NCI-H146 treated with DMSO at 0.1 percent for 48 hours (cell line): ENCODE data around the gene CHST1.
A peak's percentile ranks its signal among the peaks of the same experiment; 100 is the strongest.

Experiments
- DNase-seq: peaks from one replicate; lab custom pipeline; 2025; ENCODE audit not compliant: unreplicated experiment; lab: John Stamatoyannopoulos, UW

The CHST1 gene

GRCh38 chr11:45674481-45675190 is 9.2 kb upstream of the CHST1 start:
- DNase-seq: no peak

DNA sequence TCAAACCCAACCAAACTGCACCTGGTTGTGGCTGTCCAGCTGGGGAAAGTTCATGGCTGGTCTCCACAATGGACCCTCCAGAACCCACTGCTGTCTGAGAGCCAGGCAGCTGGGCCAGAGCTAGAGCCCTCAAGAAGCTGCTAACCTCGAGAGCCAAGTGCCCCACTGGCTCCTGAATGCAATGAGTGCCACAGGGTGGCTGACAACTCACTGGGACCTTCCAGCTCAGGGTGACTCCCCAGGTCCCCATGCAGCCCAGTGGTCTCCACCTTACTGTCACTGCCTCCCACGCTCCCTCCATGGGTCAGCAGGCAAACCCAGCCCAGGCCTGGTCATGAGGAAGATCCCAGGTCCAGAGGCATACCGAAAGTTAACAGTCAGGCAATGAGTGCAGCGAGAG is 8.0 kb upstream of the CHST1 start:
- no peak for DNase-seq

DNA sequence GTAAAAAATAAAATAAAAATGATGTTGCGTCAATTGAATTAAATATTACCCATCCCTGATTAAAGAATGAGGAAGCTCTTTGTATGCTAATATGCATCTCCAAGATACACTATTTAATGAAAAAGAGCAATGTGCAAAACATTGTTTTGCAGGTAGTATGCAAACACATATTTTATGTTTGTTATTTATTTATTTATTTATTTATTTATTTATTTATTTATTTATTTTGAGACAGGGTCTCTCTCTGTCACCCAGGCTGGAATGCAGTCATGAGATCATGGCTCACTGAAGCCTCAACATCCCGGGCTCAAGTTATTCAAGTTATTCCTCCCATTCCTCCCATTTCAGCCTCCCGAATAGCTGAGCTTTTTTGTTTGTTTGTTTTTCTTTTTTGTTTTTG is 7.2 kb upstream of the CHST1 start:
- no peak for DNase-seq

DNA sequence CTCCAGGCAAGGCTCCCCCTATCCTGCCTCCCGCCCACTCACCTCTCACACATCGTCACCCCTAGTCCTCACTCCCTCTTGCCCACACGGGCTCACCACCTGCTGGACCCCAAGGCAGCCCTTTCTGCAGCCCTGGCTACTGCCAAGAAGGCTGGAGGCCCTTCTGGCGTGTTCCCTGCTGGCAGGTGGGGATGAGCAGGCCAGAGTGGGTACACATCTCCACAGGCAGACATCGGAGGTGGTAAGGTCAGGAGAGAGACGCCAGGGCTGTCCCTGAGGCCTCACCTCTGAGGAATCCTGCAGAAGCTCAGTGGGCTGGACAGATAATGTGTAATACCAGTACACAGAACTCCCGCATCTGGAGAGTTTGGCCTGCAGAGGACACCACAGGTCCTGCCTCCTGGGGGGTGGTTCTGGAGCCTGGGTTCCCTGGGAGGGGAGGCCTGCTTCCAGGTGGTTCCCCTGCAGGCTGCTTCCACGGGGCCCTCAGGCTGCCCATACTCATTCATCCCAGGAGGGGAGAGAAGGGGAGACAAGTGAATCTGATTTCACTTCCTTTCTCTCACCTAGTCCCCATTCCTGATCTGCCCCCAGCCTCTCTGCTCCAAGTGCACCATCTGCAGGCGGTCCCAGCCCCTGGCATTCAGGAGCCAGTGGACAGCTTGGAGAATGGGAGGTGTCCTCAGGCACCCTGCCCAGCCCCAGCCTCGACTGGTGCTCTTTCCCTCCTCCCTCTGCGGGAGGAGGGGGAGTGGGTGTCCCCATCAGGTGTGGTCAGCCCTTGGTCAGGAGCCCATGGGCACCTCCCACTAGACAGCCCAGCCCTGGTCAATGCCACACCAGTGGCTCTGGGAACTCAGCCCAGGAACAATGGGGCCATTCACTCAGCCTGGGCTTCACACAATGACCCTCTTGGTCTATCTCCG is 6.1 kb upstream of the CHST1 start:
- no peak for DNase-seq

- no peak for DNase-seq
Measured at GRCh38 chr11:45670386-45671135, 5.1 kb upstream of the CHST1 start.

GRCh38 chr11:45669956-45670355 is 4.5 kb upstream of the CHST1 start:
- no peak for DNase-seq

DNA sequence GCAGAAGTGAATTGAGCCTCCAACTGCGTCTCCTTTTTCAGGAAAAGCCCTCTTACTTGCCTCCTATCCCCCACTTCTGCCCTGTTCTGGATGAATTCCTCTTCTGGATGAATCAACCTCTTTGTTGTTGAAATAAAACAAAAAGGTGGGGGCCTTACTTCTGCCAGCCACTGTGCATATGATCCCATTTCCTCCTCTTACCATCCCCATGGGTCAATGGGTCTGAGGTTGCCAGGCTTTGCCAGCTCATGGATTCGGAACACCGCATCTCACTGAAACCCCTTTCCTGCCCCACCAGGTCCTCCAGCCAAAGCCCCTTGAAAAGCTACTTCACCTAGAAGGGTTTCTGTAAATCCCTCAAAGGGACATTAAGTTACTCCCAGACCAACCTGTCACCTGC is 3.7 kb upstream of the CHST1 start:
- DNase-seq: no peak

DNA sequence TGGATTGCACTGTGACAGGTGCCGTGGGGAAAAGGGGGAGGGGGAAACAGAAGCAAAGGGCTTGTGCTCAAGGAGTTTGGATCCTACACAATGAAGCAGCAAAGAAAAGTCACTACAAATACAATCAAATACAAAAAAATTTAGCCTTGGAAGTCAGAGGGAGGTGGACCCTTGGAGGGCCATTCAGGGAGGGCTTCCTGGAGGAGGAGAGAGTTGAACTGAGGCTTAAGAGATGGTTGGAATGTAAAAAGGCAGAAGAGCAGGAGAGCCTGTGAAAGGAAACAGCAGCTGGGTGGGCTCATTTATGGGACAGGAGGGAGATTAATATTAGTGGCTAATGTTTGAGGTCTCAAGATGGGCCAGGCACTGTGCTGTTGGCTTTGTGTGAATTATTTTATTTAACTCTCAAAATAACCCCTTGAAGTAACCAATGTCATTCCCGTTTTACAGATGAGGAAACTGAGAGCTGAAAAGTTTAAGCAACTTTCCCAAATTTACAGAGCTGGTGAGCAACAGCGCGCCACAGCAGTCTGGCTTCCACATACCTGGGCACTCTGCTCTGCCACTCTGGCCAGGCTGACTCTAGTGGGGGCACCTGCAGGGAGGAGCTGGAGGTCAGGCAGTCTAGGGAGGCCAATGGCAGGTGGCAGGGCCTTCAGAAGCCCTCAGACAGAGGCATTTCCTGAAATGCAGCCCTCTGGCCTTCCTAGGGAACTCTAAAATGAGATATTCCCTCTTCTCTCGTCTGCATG is 2.7 kb upstream of the CHST1 start:
- no peak for DNase-seq

- no peak for DNase-seq
Measured at GRCh38 chr11:45666648-45667642, 1.5 kb upstream of the CHST1 start.

DNA sequence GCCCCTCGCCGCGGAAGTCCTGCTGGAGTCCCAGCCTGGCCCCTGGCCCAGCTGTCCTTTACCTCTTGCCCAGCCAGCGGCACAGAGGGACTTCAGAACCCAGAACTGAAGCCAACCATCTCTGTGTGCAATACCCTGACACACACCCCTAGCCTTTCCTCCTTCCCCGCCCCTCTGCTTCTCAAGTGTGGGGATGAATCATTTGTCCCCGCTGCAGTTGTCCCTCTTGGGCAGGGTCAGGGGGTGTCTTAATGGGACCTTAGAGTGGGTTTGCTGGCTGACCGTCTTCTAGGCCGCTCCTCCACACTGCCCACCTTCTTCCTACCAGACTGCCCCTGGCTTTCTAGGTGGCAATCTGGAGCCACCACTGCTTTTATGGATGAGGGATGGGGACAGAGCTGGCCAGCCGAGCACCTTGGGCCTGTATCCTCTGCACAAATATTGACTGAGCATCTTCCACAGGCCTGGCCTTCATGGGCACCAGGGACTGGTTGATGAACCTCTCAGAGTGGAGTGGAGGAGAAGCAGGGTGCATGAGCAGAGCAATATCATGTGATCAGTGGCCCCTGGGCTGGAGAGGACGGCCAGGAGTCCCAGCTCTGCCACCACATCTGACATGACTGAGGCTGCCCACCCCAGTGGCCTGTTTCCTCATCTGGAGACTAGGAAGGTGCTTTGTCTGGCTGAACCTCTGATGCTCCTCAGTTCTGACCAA is 668 bp upstream of the CHST1 start:
- no peak for DNase-seq

GRCh38 chr11:45664376-45665205 is 831 bp downstream of the CHST1 start:
- DNase-seq: no peak

DNA sequence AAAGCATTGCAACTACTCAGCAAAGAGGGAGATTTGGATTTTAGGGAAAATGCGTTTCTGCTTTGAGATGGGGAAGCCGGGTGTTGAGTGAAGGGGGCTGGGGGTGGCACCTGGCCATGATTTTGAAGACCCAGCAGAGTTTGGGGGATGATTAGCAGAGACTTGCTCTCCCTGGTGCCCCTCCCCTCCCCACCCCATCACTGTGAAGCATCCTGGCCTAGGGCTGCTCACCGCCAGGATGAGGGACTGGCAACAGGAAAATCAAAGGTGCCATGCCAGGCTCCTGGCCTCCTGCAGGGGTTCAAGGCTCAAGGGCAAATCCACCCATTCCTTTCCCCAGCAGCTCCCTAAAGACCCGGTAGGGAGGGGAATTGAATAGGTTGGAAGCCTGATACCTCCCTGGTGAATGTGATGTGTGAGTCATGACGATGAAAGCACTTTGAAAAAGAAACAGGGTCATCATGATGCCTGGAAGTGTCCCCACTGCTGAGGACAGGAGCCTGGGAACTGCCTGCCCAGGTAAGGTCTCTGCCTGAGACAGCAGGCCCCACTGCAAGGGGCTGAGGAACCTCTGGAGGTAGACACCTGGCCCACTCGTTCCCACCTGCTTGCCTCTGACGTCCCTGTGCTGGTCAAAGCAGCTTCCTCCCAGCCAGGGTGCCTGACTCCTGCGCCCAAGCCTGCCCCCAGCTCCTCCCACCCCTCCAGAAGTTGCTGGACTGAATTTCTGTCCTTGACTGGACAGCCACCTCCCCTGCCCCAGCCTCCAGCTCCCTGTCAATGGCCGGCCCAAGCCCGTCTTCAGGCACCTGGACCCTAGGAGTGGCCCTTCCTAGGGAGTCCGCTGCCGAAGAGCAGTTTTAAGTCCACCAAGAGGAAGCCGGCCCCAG is 1.7 kb downstream of the CHST1 start:
- DNase-seq: peak; percentile 13

GRCh38 chr11:45662665-45663485 is 2.5 kb downstream of the CHST1 start:
- DNase-seq: no peak

- no peak for DNase-seq
Measured at GRCh38 chr11:45662096-45662664, 3.2 kb downstream of the CHST1 start.

DNA sequence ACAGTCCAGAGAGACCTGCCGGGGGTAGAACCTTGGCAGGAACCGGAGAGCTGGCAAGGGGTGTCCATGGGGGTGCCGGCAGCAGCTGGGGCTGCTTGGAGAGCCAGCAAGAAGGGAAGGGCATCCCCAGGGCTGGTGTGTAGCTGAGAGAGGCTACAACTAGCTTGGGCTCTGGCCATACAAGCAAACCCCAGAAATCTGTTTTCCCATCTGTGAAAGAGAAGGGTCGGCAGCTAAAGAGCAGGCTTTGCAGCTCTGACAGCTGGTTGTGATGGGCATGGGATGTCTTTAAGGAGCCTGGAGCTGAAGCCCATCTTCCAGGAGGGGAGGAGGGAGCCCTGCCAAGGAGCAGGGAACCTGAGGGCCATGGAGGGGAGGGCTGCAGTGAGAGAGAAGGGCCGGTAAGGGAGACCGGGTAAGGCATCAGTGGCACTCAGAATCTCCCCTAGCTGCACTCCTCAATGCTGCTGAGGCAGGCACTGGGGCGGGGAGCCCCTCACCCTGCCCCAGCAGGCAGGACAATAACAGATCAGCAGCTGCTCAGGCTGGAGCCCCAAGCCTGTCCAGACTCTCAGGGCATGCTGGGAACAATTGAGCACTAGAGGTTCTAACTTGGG is 3.9 kb downstream of the CHST1 start:
- DNase-seq: no peak
